A673 (cell line): ENCODE data around the gene BGN. TPM values are rescaled to one million over a fixed set of nuclear protein-coding genes. Genes with fewer than 3 reads are reported as not detected.

Source experiments
- BruUV-seq: library from RNA; stranded (reverse); fragments of 400-500 nt; replicated peaks from 2 replicates; lab custom pipeline; 2021; lab: Mats Ljungman, UMichigan
- CTCF ChIA-PET: fragments of 300-600 bp; sonication (Branson Sonifier 250); formaldehyde crosslinking; loops from one replicate; lab custom pipeline; 2022; ENCODE audit warnings: antibody characterized with exemption; lab: Charles Lee
- POLR2A ChIA-PET: fragments of 300-600 bp; sonication (Branson Sonifier 250); formaldehyde crosslinking; loops from one replicate; lab custom pipeline; 2022; ENCODE audit warnings: antibody characterized with exemption; ENCODE audit not compliant: low non-redundant PET; lab: Charles Lee
- DNase-seq: peaks from one replicate; pipeline ENCODE4 v3.0.0-alpha.2; 2015; ENCODE audit warnings: low spot score
- H3K27ac ChIP-seq: fragments of 200-600 bp; sonication (generic); 2 replicates; pipeline ENCODE4 v1.5.1; 2016; ENCODE audit warnings: mixed run types, low read depth, mild to moderate bottlenecking, mixed read lengths, antibody characterized with exemption, low read length; ENCODE audit not compliant: poor library complexity, severe bottlenecking
- H3K27me3 ChIP-seq: fragments of 200-600 bp; sonication (generic); replicated peaks from 2 replicates; pipeline ENCODE4 v1.6.1; 2017; ENCODE audit warnings: mixed run types, low read depth, mild to moderate bottlenecking, mixed read lengths, antibody characterized with exemption, low read length; ENCODE audit not compliant: insufficient read depth, poor library complexity
- H3K36me3 ChIP-seq: fragments of 200-600 bp; sonication (generic); 2 replicates; pipeline ENCODE4 v1.6.1; 2016; ENCODE audit warnings: mixed run types, mild to moderate bottlenecking, mixed read lengths, antibody characterized with exemption, low read length; ENCODE audit not compliant: insufficient read depth, poor library complexity, severe bottlenecking
- H3K4me1 ChIP-seq: fragments of 200-600 bp; sonication (generic); 2 replicates; pipeline ENCODE4 v1.6.1; 2017; ENCODE audit warnings: mixed run types, mild to moderate bottlenecking, mixed read lengths, antibody characterized with exemption, low read length; ENCODE audit not compliant: insufficient read depth, poor library complexity, severe bottlenecking
- H3K4me3 ChIP-seq: fragments of 200-600 bp; sonication (generic); 2 replicates; pipeline ENCODE4 v1.5.1; 2016; ENCODE audit warnings: low read depth, mixed run types, mild to moderate bottlenecking, mixed read lengths, low read length; ENCODE audit not compliant: poor library complexity, severe bottlenecking
- H3K9me3 ChIP-seq: fragments of 200-600 bp; sonication (generic); 2 replicates; pipeline ENCODE4 v1.6.1; 2016; ENCODE audit warnings: mixed run types, low read depth, mild to moderate bottlenecking, mixed read lengths, antibody characterized with exemption, low read length; ENCODE audit not compliant: poor library complexity, severe bottlenecking
- EZH2 ChIP-seq: fragments of 200-600 bp; sonication (generic); IDR thresholded peaks from 2 replicates; pipeline ENCODE4 v1.6.1; 2017; ENCODE audit warnings: borderline replicate concordance, low read depth, mild to moderate bottlenecking, mixed read lengths, antibody characterized with exemption, low read length; ENCODE audit not compliant: poor library complexity, severe bottlenecking
- intact Hi-C: fragments of 100-400 bp; cut with micrococcal nuclease; formaldehyde crosslinking; loops from one replicate; pipeline ENCODE4 v1.10.0; 2022; ENCODE audit not compliant: unreplicated experiment
- total RNA-seq: library from RNA; stranded (reverse); gene quantifications from 2 replicates; pipeline ENCODE4 v1.2.3, GENCODE V29; 2021
- TF ChIP-seq, protein P1 (sequence below): fragments of 300-800, 200-600 bp; sonication (generic); conservative IDR thresholded peaks from 2 replicates; pipeline ENCODE4 v1.5.1; 2017; ENCODE audit warnings: low read depth, mild to moderate bottlenecking, antibody characterized with exemption, low read length, moderate library complexity, mixed read lengths

The BGN gene
- total RNA-seq, 1 experiment from 2014 or later = 51.8 TPM

DNA sequence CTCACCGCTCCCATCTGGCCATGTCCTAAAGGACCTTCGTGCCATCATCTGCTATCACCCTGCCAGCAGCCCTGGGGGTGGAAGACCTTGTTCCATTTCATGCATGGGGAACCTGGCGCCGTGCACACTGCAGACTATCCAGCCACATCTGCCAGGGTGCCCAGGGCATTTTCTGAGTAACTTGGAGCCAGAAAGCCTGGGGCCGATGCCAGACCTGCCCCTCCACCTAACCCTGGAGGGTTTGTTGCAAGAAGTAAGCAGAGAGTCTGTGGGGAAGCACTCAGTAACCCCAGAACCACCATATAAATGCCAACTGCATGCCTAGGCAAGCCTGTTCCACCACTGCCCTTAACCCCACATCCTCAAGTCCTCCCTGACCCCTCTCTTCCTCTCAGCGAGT is 31.7 kb upstream of the BGN start:
- intact Hi-C loops = no loop called here
- ChIA-PET CTCF (no interaction called here), POLR2A (no interaction called here)
- no TSS peak for BruUV-seq
- TF ChIP-seq, protein P1, sequence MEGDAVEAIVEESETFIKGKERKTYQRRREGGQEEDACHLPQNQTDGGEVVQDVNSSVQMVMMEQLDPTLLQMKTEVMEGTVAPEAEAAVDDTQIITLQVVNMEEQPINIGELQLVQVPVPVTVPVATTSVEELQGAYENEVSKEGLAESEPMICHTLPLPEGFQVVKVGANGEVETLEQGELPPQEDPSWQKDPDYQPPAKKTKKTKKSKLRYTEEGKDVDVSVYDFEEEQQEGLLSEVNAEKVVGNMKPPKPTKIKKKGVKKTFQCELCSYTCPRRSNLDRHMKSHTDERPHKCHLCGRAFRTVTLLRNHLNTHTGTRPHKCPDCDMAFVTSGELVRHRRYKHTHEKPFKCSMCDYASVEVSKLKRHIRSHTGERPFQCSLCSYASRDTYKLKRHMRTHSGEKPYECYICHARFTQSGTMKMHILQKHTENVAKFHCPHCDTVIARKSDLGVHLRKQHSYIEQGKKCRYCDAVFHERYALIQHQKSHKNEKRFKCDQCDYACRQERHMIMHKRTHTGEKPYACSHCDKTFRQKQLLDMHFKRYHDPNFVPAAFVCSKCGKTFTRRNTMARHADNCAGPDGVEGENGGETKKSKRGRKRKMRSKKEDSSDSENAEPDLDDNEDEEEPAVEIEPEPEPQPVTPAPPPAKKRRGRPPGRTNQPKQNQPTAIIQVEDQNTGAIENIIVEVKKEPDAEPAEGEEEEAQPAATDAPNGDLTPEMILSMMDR = no peak
- no peak for TF ChIP-seq EZH2
- Histone ChIP-seq H3K36me3 (peaks cover 5% of the 10 kb centered on the region), H3K4me1 (no peaks in the 10 kb centered on the region), H3K4me3 (no peak overlapping the region), H3K27me3 (no peaks in the 10 kb centered on the region), H3K27ac (no peak overlapping the region), H3K9me3 (no peaks in the 10 kb centered on the region)
- no peak for DNase-seq

DNA sequence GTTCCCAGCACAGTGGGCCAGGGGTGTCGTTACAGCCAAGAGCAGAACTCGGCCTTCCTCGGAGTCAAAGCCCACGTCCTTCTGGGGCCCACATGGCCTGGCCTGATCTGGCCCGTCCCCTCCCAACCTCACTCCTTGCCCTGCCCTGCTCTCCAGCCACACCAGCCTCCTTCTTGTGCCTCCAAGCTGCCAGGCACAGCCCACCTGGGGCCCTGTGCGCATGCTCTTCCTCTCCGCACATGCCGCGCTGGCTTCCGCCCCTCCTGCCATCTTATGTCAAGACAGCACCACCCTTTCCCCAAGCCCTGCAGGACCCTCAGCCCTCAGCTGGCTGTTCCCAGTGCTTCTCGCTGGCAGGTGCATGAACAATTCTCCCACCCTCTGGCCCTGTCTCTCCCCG is 31.2 kb upstream of the BGN start:
- CTCF ChIA-PET = no interaction called here
- intact Hi-C loops = no loop called here
- BruUV-seq = no TSS peak

DNA sequence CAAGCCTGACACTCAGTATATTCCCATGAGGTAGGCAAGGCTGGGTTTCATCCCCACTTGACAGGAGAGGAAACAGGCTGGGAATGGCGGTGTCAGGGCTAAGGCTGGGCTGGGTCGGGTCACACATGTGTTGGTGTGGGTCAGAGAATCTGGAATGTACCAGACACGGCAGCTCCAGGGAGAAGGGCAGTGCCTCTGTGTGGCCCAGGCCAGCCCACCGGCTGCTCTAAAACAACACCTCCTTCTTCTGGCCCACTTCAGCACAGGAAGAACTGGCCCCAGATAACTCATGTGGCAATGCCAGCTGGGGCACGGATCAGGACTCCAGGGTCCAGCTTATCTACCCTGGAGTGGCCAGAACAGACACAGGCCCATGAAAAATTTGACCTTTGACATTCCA is 30.7 kb upstream of the BGN start:
- CTCF ChIA-PET = no interaction called here
- TF ChIP-seq, protein P1 = no peak
- no peak for TF ChIP-seq EZH2
- no TSS peak for BruUV-seq

More for the DNA sequence above, 31.2 kb upstream of the BGN start:
- TF ChIP-seq, protein P1 = no peak
- TF ChIP-seq EZH2 = no peak
- Histone ChIP-seq H3K4me1 (no peaks in the 10 kb centered on the region), H3K36me3 (peaks cover 5% of the 10 kb centered on the region), H3K9me3 (no peaks in the 10 kb centered on the region), H3K27me3 (no peaks in the 10 kb centered on the region), H3K27ac (no peak overlapping the region), H3K4me3 (no peak overlapping the region)
- no peak for DNase-seq
- POLR2A ChIA-PET = no interaction called here

More for the DNA sequence above, 30.7 kb upstream of the BGN start:
- Histone ChIP-seq H3K4me1 (no peaks in the 10 kb centered on the region), H3K4me3 (no peak overlapping the region), H3K9me3 (no peaks in the 10 kb centered on the region), H3K27me3 (no peaks in the 10 kb centered on the region), H3K36me3 (peaks cover 5% of the 10 kb centered on the region), H3K27ac (no peak overlapping the region)
- DNase-seq = no peak
- intact Hi-C loops = no loop called here
- POLR2A ChIA-PET = no interaction called here
